ENCODE results near the gene CTSC.
A peak's percentile ranks its signal among the peaks of the same experiment; 100 is the strongest.
"Not testable (repeated sequence)": the region's sequence is repeated elsewhere in the genome, so short reads cannot be mapped to it uniquely, and the experiment has no call there.

CTSC gene

DNA sequence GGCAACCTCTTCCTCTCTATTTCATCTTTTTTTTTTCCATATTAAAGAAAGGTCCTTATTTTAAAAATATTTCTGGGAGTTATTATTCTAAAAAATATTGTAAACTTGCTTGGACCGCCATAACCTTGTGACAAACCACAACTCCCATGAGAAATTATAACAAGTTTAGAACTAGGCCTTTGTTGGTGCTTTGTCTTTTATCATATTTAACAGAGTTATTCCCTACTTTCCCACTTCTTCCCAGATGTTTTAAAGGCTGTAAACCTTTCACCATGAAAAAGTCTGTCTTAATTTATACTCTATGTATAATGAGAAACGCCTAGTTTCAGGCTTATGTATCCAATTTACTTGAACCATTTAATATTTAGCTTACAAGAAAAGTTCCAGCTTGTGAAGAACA is 3.7 kb downstream of the CTSC start:
- Mint-ChIP-seq H3K4me1 (peaks cover 54% of the 10 kb centered on the region), H3K27me3 (no peaks in the 10 kb centered on the region), H3K9me3 (no peaks in the 10 kb centered on the region), H3K27ac (no peak overlapping the region), H3K4me3 (peak overlapping the region in 1 of 2 donors; percentile 39)
- DNase-seq = no peak
- ATAC-seq = no peak

DNA sequence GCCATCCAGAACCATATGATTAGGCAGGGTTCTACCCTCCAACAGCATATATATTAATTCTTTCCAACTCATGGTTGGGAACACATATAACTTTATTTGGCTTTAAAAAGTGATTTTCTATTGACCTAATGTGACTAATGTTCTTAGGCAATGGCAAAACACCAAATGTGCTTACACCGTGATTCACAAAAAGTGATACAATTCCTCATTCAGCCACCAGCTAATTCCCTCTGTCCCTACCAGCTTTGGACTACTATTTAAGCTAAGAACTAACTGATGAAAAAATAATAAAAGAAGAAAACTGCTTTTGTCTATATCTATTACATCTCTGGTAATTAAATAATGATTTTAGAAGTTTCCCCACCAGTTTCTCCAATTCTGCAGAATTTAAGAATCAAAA is 4.7 kb downstream of the CTSC start:
- Mint-ChIP-seq H3K4me1 (peaks cover 57% of the 10 kb centered on the region), H3K27ac (no peak overlapping the region), H3K4me3 (no peak overlapping the region), H3K9me3 (no peaks in the 10 kb centered on the region), H3K27me3 (no peaks in the 10 kb centered on the region)
- DNase-seq (no peak), ATAC-seq (no peak)

DNA sequence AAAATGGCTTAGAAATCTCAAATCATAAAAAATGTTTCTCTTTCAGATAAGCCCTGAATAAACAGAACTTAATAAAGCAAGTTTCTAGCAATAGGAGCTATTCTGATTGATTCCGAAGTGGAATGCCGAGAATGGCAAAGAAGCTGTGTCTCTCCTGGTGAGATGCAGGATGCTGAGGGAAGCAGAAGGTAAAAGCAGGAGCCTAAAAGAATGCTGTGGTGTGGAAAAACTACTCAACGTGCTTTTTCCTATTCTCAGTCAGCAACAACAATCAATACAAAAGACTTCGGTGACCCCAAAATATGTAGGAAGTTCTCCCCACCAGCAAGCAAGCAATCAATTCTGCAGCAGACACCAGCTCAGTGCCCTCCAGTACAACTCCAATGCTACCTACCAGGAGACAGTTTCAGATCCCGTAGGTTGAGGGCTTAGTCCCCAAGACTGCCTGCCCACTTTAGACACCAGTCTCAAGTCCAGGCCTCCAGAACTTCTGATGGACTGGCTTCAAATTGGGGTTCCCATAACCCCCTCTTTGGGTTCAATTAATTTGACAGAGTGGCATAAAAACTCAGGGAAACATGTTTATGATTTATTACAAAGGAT is 6.6 kb downstream of the CTSC start:
- DNase-seq (no peak), ATAC-seq (no peak)
- Mint-ChIP-seq H3K27me3 (no peaks in the 10 kb centered on the region), H3K4me3 (no peak overlapping the region), H3K9me3 (no peaks in the 10 kb centered on the region), H3K27ac (no peak overlapping the region), H3K4me1 (peaks cover 72% of the 10 kb centered on the region)

DNA sequence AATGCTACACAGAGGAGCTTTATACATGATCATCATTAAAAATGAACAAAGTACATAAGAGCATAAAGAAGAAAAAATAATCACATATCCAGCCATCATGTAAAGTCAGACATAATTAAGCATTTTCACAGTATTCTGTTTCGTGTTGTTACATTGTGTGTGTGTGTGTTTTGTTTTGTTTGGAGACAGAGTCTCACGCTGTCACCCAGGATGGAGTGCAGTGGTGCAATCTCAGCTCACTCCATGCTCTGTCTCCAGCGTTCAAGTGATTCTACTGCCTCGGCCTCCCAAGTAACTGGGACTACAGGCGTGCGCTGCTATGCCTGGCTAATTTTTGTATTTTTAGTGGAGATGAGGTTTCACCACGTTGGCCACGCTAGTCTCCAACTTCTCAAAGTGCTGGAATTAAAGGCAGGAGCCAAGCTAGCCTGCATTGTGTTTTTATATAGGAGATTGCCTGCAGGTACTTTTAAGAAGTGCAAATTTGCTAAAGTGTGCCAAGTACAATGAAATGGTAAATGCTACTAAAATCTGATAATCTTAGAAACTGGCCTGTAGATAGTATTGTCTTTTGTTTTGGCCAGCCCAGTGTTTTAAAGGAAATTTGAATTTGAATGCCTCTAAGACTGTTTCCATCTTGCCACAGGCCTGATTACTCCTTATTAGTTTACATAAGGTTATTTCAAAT is 7.8 kb downstream of the CTSC start:
- no peak overlapping the region for H3K4me3 Mint-ChIP-seq
- DNase-seq (no peak), ATAC-seq (no peak)
- no peaks in the 10 kb centered on the region for H3K27me3 Mint-ChIP-seq
- peak overlapping the region in 1 of 2 donors; percentile 34 for H3K27ac Mint-ChIP-seq
- H3K9me3 Mint-ChIP-seq = no peaks in the 10 kb centered on the region
- H3K4me1 Mint-ChIP-seq = peaks cover 71% of the 10 kb centered on the region

DNA sequence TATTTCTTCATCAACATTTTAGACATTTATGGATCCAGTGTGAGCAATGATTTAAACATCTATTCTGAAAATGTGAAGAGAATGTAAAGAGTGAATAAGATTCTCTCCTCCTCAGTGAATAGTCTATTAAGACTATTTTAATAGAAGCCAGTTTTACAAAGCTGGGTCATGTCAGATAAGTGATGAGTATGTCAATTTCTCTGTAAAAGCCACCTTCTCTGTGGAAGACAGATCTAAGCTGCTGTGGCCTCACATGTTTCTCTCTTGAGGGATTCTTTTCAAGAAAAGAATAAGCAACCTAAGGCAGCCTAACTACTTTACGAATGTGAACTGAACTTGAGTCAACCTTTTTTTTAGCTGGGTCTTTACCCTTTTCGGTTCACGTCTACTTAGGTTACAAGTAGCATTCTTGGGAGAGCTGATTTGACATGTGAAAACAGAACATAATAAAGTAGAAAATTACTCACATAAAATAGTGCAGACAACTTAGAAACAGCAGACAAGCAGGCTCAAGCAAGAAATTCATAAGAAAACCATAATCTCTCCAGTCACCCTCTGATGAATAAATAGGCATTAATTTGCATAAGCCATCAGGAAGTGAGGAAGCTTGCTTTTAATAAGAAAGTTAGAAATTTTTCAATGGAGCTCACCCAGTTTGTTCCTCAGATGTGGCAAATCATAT is 9.9 kb downstream of the CTSC start:
- no peak for ATAC-seq
- no peak overlapping the region for H3K4me3 Mint-ChIP-seq
- no peak overlapping the region for H3K27ac Mint-ChIP-seq
- H3K27me3 Mint-ChIP-seq = no peaks in the 10 kb centered on the region
- H3K9me3 Mint-ChIP-seq = peaks cover 0 to 12% of the 10 kb centered on the region in 2 donors
- no peak for DNase-seq
- H3K4me1 Mint-ChIP-seq = peaks cover 80% of the 10 kb centered on the region

DNA sequence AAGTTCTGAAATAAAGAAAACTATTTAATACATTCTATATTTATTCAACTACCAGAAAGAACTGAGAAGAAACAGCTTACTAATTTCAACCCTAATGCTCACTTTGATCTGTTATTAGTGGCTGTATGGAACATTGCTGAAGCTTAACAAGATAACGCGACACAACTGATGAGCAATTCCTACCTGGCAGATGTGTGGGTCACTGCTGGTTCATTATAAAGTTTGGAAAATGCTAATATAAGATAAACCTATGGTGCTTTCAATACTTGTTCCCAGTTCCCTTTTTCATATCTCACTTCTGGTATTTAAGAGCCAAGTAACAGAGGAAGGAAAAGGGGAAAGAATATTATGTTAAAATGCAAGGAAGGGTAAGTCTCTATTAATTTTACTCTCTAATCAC is 10.5 kb downstream of the CTSC start:
- Mint-ChIP-seq H3K4me3 (no peak overlapping the region), H3K27me3 (no peaks in the 10 kb centered on the region), H3K4me1 (peaks cover 82% of the 10 kb centered on the region), H3K27ac (no peak overlapping the region), H3K9me3 (peaks cover 0 to 13% of the 10 kb centered on the region in 2 donors)
- no peak for ATAC-seq
- no peak for DNase-seq

DNA sequence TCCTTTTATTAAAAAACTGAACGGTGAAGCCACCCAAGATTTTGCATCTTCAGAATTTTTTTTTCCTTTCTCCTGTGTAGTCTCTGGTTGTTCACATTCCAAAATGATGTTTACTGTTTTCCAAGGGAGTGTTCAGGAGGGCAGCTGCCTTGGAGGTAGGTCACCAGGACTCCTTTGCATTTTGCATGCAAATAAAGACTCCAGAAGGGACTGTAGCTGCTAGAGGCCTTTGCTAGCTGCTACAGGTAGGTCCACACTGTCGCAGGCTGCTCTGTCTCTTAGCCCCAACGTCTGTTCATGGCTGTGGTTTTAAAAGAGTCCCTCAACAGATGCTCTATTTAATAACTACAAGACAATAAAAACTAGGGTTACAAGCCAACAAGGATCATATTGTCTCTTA is 11.4 kb downstream of the CTSC start:
- H3K4me3 Mint-ChIP-seq = no peak overlapping the region
- peaks cover 0 to 13% of the 10 kb centered on the region in 2 donors for H3K9me3 Mint-ChIP-seq
- H3K27me3 Mint-ChIP-seq = no peaks in the 10 kb centered on the region
- peaks cover 78% of the 10 kb centered on the region for H3K4me1 Mint-ChIP-seq
- H3K27ac Mint-ChIP-seq = no peak overlapping the region
- no peak for DNase-seq
- no peak for ATAC-seq

DNA sequence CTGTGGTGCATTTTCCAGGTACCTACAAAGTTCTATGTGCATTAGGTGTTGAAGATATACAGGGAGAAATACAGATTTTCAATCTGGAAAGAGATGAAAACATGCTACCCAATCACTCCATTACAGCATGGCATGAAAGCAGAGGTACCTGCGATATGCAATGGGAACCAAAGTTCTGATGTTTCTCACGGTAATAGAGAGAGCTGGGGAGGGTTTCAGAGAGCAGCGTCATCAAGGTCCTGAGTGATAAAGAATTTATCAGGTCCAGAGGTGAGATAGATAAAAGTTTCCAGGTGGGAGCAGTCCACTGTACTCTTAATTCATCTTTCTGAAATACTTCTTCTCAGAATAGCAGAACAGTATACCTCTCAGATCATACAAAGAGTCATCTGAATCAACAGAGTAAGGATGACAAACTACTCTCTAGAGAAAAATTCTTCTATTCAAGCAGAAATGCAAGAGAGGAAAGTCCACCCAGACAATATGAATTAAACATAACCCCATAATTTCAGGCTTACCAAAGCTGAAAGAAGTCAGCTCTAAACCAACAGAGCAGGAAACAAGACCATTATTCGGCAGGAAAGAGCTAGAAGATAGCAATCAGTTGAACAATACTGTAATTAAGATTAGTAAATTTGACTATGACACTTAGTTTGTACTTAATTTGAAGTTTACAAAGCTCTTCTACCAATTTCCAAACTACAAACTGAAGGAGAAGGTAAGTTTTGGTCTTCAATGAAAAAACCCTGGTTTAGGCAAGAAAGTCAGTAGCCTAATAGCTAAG is 12.8 kb downstream of the CTSC start:
- H3K4me1 Mint-ChIP-seq = peaks cover 68% of the 10 kb centered on the region

DNA sequence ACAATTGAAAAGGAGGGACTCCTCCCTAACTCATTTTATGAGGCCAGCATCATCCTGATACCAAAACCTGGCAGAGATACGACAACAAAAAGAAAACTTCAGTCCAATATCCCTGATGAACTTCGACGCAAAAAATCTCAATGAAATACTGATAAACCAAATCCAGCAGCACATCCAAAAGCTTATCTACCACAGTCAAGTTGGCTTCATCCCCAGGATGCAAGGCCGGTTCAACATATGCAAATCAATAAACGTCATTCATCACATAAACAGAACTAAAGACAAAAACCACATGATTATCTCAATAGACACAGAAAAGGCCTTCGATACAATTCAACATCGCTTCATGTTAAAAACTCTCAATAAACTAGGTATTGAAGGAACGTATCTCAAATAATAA is 14.7 kb downstream of the CTSC start:
- not testable (repeated sequence) for DNase-seq, H3K27me3 Mint-ChIP-seq

More for the DNA sequence above, 12.8 kb downstream of the CTSC start:
- no peak for DNase-seq
- Mint-ChIP-seq H3K4me3 (no peak overlapping the region), H3K27me3 (no peaks in the 10 kb centered on the region), H3K9me3 (peaks cover 0 to 13% of the 10 kb centered on the region in 2 donors), H3K27ac (no peak overlapping the region)
- ATAC-seq = no peak

DNA sequence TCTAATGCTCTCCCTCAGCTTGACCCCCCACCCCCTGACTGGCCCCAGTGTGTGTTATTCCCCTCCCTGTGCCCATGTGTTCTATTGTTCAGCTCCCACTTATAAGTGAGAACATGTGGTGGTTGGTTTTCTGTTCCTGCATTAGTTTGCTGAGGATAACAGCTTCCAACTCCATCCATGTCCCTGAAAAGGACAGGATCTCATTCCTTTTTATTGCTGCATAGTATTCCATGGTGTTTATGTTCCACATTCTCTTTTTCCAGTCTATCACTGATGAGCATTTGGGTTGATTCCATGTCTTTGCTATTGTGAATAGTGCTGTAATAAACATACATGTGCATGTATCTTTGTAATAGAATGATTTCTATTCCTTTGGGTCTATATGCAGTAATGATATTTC is 16.1 kb downstream of the CTSC start:
- not testable (repeated sequence) for H3K4me3 Mint-ChIP-seq, DNase-seq, H3K27ac Mint-ChIP-seq, H3K27me3 Mint-ChIP-seq, ATAC-seq
- Mint-ChIP-seq H3K9me3 (peaks cover 0 to 13% of the 10 kb centered on the region in 2 donors), H3K4me1 (peaks cover 36% of the 10 kb centered on the region)

More for the DNA sequence above, 14.7 kb downstream of the CTSC start:
- not testable (repeated sequence) for H3K27ac Mint-ChIP-seq, H3K4me3 Mint-ChIP-seq, ATAC-seq
- Mint-ChIP-seq H3K9me3 (peaks cover 0 to 13% of the 10 kb centered on the region in 2 donors), H3K4me1 (peaks cover 51% of the 10 kb centered on the region)

DNA sequence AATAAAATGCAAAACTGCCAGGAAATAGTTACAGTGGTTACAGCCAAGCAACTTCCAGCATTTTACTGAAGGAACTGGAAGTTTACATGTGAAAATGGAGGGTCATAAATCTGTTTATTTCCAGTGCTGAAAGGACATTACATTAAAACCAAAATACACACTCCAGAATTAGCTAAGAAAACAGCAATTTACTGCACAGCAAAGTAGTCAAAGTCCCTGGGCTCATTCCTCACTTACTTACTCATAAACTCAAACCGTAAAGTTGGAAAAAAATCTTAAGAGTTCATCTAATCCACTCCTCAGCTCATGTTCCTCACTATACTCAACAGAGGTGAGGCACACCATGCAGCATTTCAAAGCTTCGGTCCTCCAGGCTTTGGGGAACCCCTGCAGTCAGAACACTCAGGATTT is 17.4 kb downstream of the CTSC start:
- H3K4me3 Mint-ChIP-seq = no peak overlapping the region
- ATAC-seq = no peak
- H3K4me1 Mint-ChIP-seq = peaks cover 26% of the 10 kb centered on the region
- no peak overlapping the region for H3K27ac Mint-ChIP-seq
- no peaks in the 10 kb centered on the region for H3K27me3 Mint-ChIP-seq
- H3K9me3 Mint-ChIP-seq = peaks cover 0 to 13% of the 10 kb centered on the region in 2 donors
- DNase-seq = no peak

DNA sequence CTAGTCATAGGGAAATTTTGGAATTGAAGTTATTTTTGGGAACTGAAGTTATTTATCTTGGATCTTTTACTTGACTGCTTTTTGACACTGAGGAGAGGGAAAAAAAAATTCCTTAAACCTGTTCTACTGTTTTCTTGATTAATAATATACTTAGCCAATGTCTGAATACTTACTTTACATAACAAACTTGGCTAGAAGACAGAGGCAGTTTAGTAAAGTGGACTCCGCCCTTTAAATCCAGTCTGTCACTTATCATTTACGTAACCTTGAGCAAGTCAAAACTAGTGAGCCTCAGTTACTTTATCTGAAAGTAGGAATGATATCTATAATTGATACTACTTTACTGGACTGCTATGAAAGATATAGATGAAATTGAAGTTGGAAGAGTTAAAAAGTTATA is 19.5 kb downstream of the CTSC start:
- Mint-ChIP-seq H3K9me3 (peaks cover 0 to 5% of the 10 kb centered on the region in 2 donors), H3K4me1 (peaks cover 12% of the 10 kb centered on the region), H3K4me3 (no peak overlapping the region), H3K27me3 (no peaks in the 10 kb centered on the region), H3K27ac (no peak overlapping the region)
- no peak for ATAC-seq
- DNase-seq = no peak

DNA sequence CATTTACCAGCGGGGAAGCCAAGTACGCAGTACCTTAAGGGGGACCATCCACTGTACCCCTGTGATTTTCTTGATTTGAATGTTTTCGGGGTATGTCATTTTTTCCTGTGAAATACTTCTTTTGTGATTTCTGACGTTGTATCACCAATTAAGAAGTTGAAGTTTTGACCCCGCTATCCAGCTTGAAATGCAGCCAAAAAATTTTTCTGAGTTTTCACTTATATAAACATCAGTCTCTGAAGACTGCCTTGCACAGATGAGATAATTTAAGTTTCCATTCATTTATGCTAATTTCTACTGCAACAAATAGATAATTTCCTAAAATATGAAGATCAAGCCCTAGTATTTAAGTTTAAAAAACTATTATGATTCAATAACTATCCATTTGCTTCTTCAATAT is 20.0 kb downstream of the CTSC start:
- H3K4me3 Mint-ChIP-seq = no peak overlapping the region
- H3K27me3 Mint-ChIP-seq = no peaks in the 10 kb centered on the region
- ATAC-seq = no peak
- peaks cover 12% of the 10 kb centered on the region for H3K4me1 Mint-ChIP-seq
- H3K9me3 Mint-ChIP-seq = peaks cover 0 to under 1% of the 10 kb centered on the region in 2 donors
- no peak overlapping the region for H3K27ac Mint-ChIP-seq
- no peak for DNase-seq

DNA sequence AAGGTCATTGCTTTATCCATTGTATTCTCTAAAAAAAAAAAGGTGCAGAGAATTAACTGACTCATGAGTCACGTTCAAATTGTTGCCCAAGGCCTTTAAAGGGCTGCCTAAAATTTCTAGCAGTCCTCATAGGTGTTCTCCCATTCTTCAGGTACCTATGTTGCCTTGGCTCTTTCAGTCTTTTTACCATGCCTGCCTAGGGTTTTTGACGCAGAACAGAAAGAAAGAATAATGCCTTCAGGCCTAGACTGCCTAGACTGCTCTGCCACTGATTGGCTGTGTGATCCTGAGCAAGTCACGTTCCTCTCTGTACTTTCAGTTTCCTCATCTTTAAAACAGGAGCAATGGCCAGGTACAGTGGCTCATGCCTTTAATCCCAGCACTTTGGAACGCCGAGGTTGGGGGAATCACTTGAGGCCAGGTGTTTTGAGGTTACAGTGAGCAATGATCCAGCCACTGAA is 21.5 kb downstream of the CTSC start:
- H3K27ac Mint-ChIP-seq = no peak overlapping the region
- no peaks in the 10 kb centered on the region for H3K27me3 Mint-ChIP-seq
- no peaks in the 10 kb centered on the region for H3K9me3 Mint-ChIP-seq
- no peak for ATAC-seq
- H3K4me1 Mint-ChIP-seq = peaks cover 7% of the 10 kb centered on the region
- no peak for DNase-seq
- H3K4me3 Mint-ChIP-seq = no peak overlapping the region

DNA sequence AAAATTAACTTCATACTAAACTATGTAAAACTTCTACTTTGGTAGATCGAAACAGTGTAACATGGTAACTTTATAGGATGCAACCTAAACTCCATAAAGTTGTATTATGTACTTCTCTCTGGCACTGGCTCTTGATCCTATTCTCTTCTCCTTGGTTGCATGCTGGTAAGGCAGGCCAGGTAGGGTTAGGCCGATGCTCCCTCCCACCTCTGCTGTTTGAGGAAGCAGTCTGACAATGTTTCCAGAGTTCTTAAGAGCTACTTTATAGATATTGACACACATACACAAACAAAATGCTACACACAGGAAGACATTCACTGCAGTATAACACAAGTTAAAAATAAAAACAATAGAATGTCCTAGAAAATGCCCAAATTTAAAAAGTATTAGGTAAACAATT is 22.5 kb downstream of the CTSC start:
- Mint-ChIP-seq H3K9me3 (no peaks in the 10 kb centered on the region), H3K27ac (no peak overlapping the region), H3K4me3 (no peak overlapping the region), H3K27me3 (no peaks in the 10 kb centered on the region), H3K4me1 (peaks cover 7% of the 10 kb centered on the region)
- ATAC-seq (no peak), DNase-seq (no peak)

Measured in stimulated activated naive CD8-positive, alpha-beta T cell treated with anti-CD3 and anti-CD28 coated beads, Interleukin-15, amount 100 ng/mL, for 72 hours (primary cell).